ENCODE data around the gene ASTN1. TPM values are rescaled to one million over a fixed set of nuclear protein-coding genes. Genes with fewer than 3 reads are reported as not detected.

Gene ASTN1
- not detected for polyA plus RNA-seq (2012; ENCODE audit: low read depth, missing spikeins)

GRCh38 chr1:177164380-177165068 lies at the start of gene ASTN1:
Gene ASTN1, minus strand, starts transcription at chr1:177164712. Its CDS starts 36 bp downstream, at chr1:177164676.
- TF ChIP-seq SPI1 (IDR thresholded peaks at IDR 0.05; ENCODE audit: low read depth, low read length) (no peak), POU2F2 (IDR thresholded peaks at IDR 0.05; ENCODE audit: low read depth, low read length) (no peak), PAX5 (IDR thresholded peaks at IDR 0.05; ENCODE audit: insufficient read depth, low read length, severe bottlenecking) (no peak), POLR2A (IDR thresholded peaks at IDR 0.05; ENCODE audit: low read depth, low read length) (no peak), TAF1 (IDR thresholded peaks at IDR 0.05; ENCODE audit: low read depth, low read length) (no peak), POLR2AphosphoS5 (IDR thresholded peaks at IDR 0.05; ENCODE audit: low read depth, low read length) (no peak)
- DNase-seq (ENCODE audit: insufficient read length, low spot score) (no peak), FAIRE-seq (no peak)

GRCh38 chr1:177211231-177211630 lies 46.7 kb upstream of the ASTN1 start:
- DNase-seq (ENCODE audit: insufficient read length, low spot score), result no peak
- TF ChIP-seq POU2F2 (IDR thresholded peaks at IDR 0.05; ENCODE audit: low read depth, low read length), result no peak
- no peak for TF ChIP-seq POLR2A (IDR thresholded peaks at IDR 0.05; ENCODE audit: low read depth, low read length)
- TF ChIP-seq POLR2AphosphoS5 (IDR thresholded peaks at IDR 0.05; ENCODE audit: low read depth, low read length), result no peak
- TF ChIP-seq TAF1 (IDR thresholded peaks at IDR 0.05; ENCODE audit: low read depth, low read length), result no peak
- TF ChIP-seq SPI1 (IDR thresholded peaks at IDR 0.05; ENCODE audit: low read depth, low read length), result no peak
- TF ChIP-seq PAX5 (IDR thresholded peaks at IDR 0.05; ENCODE audit: insufficient read depth, low read length, severe bottlenecking), result no peak
- FAIRE-seq, result no peak

- DNase-seq (ENCODE audit: insufficient read length, low spot score) (no peak), FAIRE-seq (no peak)
- TF ChIP-seq POLR2A (IDR thresholded peaks at IDR 0.05; ENCODE audit: low read depth, low read length), result no peak
- TF ChIP-seq TAF1 (IDR thresholded peaks at IDR 0.05; ENCODE audit: low read depth, low read length), result no peak
- no peak for TF ChIP-seq POU2F2 (IDR thresholded peaks at IDR 0.05; ENCODE audit: low read depth, low read length)
- TF ChIP-seq SPI1 (IDR thresholded peaks at IDR 0.05; ENCODE audit: low read depth, low read length), result no peak
- no peak for TF ChIP-seq POLR2AphosphoS5 (IDR thresholded peaks at IDR 0.05; ENCODE audit: low read depth, low read length)
- no peak for TF ChIP-seq PAX5 (IDR thresholded peaks at IDR 0.05; ENCODE audit: insufficient read depth, low read length, severe bottlenecking)
Observed at GRCh38 chr1:177210071-177210470, 45.6 kb upstream of the ASTN1 start.

- FAIRE-seq, result no peak
- no peak for DNase-seq (ENCODE audit: insufficient read length, low spot score)
- TF ChIP-seq TAF1 (IDR thresholded peaks at IDR 0.05; ENCODE audit: low read depth, low read length) (no peak), SPI1 (IDR thresholded peaks at IDR 0.05; ENCODE audit: low read depth, low read length) (no peak), POLR2AphosphoS5 (IDR thresholded peaks at IDR 0.05; ENCODE audit: low read depth, low read length) (no peak), PAX5 (IDR thresholded peaks at IDR 0.05; ENCODE audit: insufficient read depth, low read length, severe bottlenecking) (no peak), POU2F2 (IDR thresholded peaks at IDR 0.05; ENCODE audit: low read depth, low read length) (no peak), POLR2A (IDR thresholded peaks at IDR 0.05; ENCODE audit: low read depth, low read length) (no peak)
Observed at GRCh38 chr1:177209357-177209756, 44.8 kb upstream of the ASTN1 start.

GRCh38 chr1:177208920-177209319 lies 44.4 kb upstream of the ASTN1 start:
- FAIRE-seq (no peak), DNase-seq (ENCODE audit: insufficient read length, low spot score) (no peak)
- no peak for TF ChIP-seq POLR2AphosphoS5 (IDR thresholded peaks at IDR 0.05; ENCODE audit: low read depth, low read length)
- TF ChIP-seq SPI1 (IDR thresholded peaks at IDR 0.05; ENCODE audit: low read depth, low read length), result no peak
- TF ChIP-seq POLR2A (IDR thresholded peaks at IDR 0.05; ENCODE audit: low read depth, low read length), result no peak
- TF ChIP-seq POU2F2 (IDR thresholded peaks at IDR 0.05; ENCODE audit: low read depth, low read length), result no peak
- TF ChIP-seq PAX5 (IDR thresholded peaks at IDR 0.05; ENCODE audit: insufficient read depth, low read length, severe bottlenecking), result no peak
- TF ChIP-seq TAF1 (IDR thresholded peaks at IDR 0.05; ENCODE audit: low read depth, low read length), result no peak

- no peak for DNase-seq (ENCODE audit: insufficient read length, low spot score)
- no peak for FAIRE-seq
- no peak for TF ChIP-seq TAF1 (IDR thresholded peaks at IDR 0.05; ENCODE audit: low read depth, low read length)
Observed at GRCh38 chr1:177206831-177207355, 42.4 kb upstream of the ASTN1 start.

- TF ChIP-seq TAF1 (IDR thresholded peaks at IDR 0.05; ENCODE audit: low read depth, low read length) (no peak), PAX5 (IDR thresholded peaks at IDR 0.05; ENCODE audit: insufficient read depth, low read length, severe bottlenecking) (no peak), SPI1 (IDR thresholded peaks at IDR 0.05; ENCODE audit: low read depth, low read length) (no peak), POLR2AphosphoS5 (IDR thresholded peaks at IDR 0.05; ENCODE audit: low read depth, low read length) (no peak), POU2F2 (IDR thresholded peaks at IDR 0.05; ENCODE audit: low read depth, low read length) (no peak), POLR2A (IDR thresholded peaks at IDR 0.05; ENCODE audit: low read depth, low read length) (no peak)
- no peak for FAIRE-seq
- DNase-seq (ENCODE audit: insufficient read length, low spot score), result no peak
Observed at GRCh38 chr1:177200290-177200689, 35.8 kb upstream of the ASTN1 start.

GRCh38 chr1:177198243-177198642 lies 33.7 kb upstream of the ASTN1 start:
- DNase-seq (ENCODE audit: insufficient read length, low spot score), result no peak
- FAIRE-seq, result no peak
- TF ChIP-seq POU2F2 (IDR thresholded peaks at IDR 0.05; ENCODE audit: low read depth, low read length) (no peak), PAX5 (IDR thresholded peaks at IDR 0.05; ENCODE audit: insufficient read depth, low read length, severe bottlenecking) (no peak), TAF1 (IDR thresholded peaks at IDR 0.05; ENCODE audit: low read depth, low read length) (no peak), SPI1 (IDR thresholded peaks at IDR 0.05; ENCODE audit: low read depth, low read length) (no peak), POLR2AphosphoS5 (IDR thresholded peaks at IDR 0.05; ENCODE audit: low read depth, low read length) (no peak), POLR2A (IDR thresholded peaks at IDR 0.05; ENCODE audit: low read depth, low read length) (no peak)

- TF ChIP-seq PAX5 (IDR thresholded peaks at IDR 0.05; ENCODE audit: insufficient read depth, low read length, severe bottlenecking), result no peak
- no peak for TF ChIP-seq POLR2AphosphoS5 (IDR thresholded peaks at IDR 0.05; ENCODE audit: low read depth, low read length)
- TF ChIP-seq POLR2A (IDR thresholded peaks at IDR 0.05; ENCODE audit: low read depth, low read length), result no peak
- no peak for TF ChIP-seq POU2F2 (IDR thresholded peaks at IDR 0.05; ENCODE audit: low read depth, low read length)
- no peak for TF ChIP-seq SPI1 (IDR thresholded peaks at IDR 0.05; ENCODE audit: low read depth, low read length)
- no peak for TF ChIP-seq TAF1 (IDR thresholded peaks at IDR 0.05; ENCODE audit: low read depth, low read length)
- DNase-seq (ENCODE audit: insufficient read length, low spot score), result no peak
- no peak for FAIRE-seq
Observed at GRCh38 chr1:177190308-177190970, 25.9 kb upstream of the ASTN1 start.

Data from GM12891 (cell line).